HEK293 (cell line): Measurements from ENCODE around the gene PPM1L.

Experiments
- MZF1 ChIP-seq: fragments of 450-650 bp; formaldehyde crosslinking; IDR thresholded peaks from 2 replicates; pipeline ENCODE4 v1.5.1; 2017; ENCODE audit warnings: missing biosample characterization, missing genetic modification characterization, borderline replicate concordance
- ZBTB7A ChIP-seq: fragments of 450-650 bp; formaldehyde crosslinking; IDR thresholded peaks from 2 replicates; pipeline ENCODE4 v1.5.1; 2016; ENCODE audit warnings: low read depth, missing biosample characterization, missing genetic modification characterization
- ZNF138 ChIP-seq: fragments of 450-650 bp; formaldehyde crosslinking; IDR thresholded peaks from 2 replicates; pipeline ENCODE4 v1.5.1; 2016; ENCODE audit warnings: missing biosample characterization, missing genetic modification characterization, borderline replicate concordance
- ZNF768 ChIP-seq: fragments of 450-650 bp; formaldehyde crosslinking; IDR thresholded peaks from 2 replicates; pipeline ENCODE4 v1.5.1; 2018; ENCODE audit warnings: missing biosample characterization, mild to moderate bottlenecking, missing genetic modification characterization
- TF ChIP-seq, protein P1 (sequence below): fragments of 450-650 bp; formaldehyde crosslinking; IDR thresholded peaks from 2 replicates; pipeline ENCODE4 v1.5.1; 2016; ENCODE audit warnings: missing biosample characterization, missing genetic modification characterization
- TF ChIP-seq, protein P2 (sequence below): fragments of 450-650 bp; formaldehyde crosslinking; conservative IDR thresholded peaks from 2 replicates; pipeline ENCODE4 v1.5.1; 2016; ENCODE audit warnings: low read depth, missing biosample characterization, missing genetic modification characterization
- TF ChIP-seq, protein P3 (sequence below): fragments of 450-650 bp; formaldehyde crosslinking; optimal IDR thresholded peaks from 2 replicates; pipeline ENCODE3; 2016; ENCODE audit warnings: missing biosample characterization, mild to moderate bottlenecking, missing genetic modification characterization

DNA sequence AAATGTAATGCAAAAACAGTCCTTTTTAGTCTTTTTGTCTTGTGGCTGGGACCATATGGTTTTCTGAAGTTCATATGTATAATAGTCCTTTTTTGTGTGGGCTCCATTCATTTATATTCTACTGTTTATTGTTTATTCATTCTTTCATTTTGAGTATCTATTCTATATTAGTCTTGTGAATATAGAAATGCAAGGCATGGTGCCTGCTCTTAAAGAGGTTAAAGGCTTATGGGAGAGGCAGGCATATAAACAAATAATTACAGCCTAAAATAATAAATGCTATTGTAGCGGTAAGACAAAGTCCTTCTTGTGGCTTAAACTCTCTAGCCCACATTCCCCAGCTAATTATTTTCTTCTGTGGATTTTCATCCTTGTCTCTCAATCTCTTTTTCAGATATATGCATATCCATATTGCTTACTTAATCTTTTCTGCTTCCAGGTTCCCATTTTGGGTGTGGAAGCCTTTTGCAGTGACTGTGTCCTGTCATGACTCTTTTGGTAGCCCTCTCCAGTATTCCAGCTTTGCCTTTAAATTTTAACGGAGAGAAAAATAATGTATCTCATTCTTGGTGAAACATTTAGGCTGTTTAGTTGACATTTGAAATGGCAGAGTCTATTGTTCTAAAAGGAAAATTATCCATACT, 101.6 kb downstream of the PPM1L start:
- TF ChIP-seq, protein P1, sequence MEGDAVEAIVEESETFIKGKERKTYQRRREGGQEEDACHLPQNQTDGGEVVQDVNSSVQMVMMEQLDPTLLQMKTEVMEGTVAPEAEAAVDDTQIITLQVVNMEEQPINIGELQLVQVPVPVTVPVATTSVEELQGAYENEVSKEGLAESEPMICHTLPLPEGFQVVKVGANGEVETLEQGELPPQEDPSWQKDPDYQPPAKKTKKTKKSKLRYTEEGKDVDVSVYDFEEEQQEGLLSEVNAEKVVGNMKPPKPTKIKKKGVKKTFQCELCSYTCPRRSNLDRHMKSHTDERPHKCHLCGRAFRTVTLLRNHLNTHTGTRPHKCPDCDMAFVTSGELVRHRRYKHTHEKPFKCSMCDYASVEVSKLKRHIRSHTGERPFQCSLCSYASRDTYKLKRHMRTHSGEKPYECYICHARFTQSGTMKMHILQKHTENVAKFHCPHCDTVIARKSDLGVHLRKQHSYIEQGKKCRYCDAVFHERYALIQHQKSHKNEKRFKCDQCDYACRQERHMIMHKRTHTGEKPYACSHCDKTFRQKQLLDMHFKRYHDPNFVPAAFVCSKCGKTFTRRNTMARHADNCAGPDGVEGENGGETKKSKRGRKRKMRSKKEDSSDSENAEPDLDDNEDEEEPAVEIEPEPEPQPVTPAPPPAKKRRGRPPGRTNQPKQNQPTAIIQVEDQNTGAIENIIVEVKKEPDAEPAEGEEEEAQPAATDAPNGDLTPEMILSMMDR (tag by site-specific recombination) = no peak
- TF ChIP-seq ZNF768 (tag by site-specific recombination) (no peak), ZBTB7A (tag by site-specific recombination) (no peak), ZNF138 (tag by site-specific recombination) (no peak), MZF1 (tag by site-specific recombination) (no peak)
- TF ChIP-seq, protein P2, sequence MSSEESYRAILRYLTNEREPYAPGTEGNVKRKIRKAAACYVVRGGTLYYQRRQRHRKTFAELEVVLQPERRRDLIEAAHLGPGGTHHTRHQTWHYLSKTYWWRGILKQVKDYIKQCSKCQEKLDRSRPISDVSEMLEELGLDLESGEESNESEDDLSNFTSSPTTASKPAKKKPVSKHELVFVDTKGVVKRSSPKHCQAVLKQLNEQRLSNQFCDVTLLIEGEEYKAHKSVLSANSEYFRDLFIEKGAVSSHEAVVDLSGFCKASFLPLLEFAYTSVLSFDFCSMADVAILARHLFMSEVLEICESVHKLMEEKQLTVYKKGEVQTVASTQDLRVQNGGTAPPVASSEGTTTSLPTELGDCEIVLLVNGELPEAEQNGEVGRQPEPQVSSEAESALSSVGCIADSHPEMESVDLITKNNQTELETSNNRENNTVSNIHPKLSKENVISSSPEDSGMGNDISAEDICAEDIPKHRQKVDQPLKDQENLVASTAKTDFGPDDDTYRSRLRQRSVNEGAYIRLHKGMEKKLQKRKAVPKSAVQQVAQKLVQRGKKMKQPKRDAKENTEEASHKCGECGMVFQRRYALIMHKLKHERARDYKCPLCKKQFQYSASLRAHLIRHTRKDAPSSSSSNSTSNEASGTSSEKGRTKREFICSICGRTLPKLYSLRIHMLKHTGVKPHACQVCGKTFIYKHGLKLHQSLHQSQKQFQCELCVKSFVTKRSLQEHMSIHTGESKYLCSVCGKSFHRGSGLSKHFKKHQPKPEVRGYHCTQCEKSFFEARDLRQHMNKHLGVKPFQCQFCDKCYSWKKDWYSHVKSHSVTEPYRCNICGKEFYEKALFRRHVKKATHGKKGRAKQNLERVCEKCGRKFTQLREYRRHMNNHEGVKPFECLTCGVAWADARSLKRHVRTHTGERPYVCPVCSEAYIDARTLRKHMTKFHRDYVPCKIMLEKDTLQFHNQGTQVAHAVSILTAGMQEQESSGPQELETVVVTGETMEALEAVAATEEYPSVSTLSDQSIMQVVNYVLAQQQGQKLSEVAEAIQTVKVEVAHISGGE (tag by site-specific recombination) = no peak
- TF ChIP-seq, protein P3, sequence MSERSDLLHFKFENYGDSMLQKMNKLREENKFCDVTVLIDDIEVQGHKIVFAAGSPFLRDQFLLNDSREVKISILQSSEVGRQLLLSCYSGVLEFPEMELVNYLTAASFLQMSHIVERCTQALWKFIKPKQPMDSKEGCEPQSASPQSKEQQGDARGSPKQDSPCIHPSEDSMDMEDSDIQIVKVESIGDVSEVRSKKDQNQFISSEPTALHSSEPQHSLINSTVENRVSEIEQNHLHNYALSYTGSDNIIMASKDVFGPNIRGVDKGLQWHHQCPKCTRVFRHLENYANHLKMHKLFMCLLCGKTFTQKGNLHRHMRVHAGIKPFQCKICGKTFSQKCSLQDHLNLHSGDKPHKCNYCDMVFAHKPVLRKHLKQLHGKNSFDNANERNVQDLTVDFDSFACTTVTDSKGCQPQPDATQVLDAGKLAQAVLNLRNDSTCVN (tag by site-specific recombination) = no peak
